MM.1S (cell line): ENCODE measurements around the gene NBEA.

ENCODE experiments used
- DNase-seq: peaks from one replicate; pipeline ENCODE4 v3.0.0-alpha.2; 2015
- H2AFZ ChIP-seq: fragments of 300-600 bp; sonication (generic); 2 replicates; pipeline ENCODE4 v1.6.0; 2016; ENCODE audit warnings: antibody characterized with exemption, low read length
- H3F3A ChIP-seq: fragments of 300-600 bp; sonication (generic); 2 replicates; pipeline ENCODE4 v1.6.1; 2016; ENCODE audit warnings: mild to moderate bottlenecking, antibody characterized with exemption, low read length, moderate library complexity, mixed read lengths; ENCODE audit not compliant: insufficient read depth
- H3K27ac ChIP-seq: fragments of 300-600 bp; sonication (generic); 2 replicates; pipeline ENCODE4 v1.5.1; 2016; ENCODE audit warnings: mild to moderate bottlenecking, low read length
- H3K27me3 ChIP-seq: fragments of 300-600 bp; sonication (generic); replicated peaks from 2 replicates; pipeline ENCODE4 v1.6.0; 2016; ENCODE audit warnings: low read length; ENCODE audit not compliant: insufficient read depth
- H3K36me3 ChIP-seq: fragments of 300-600 bp; sonication (generic); replicated peaks from 2 replicates; pipeline ENCODE4 v1.6.1; 2016; ENCODE audit warnings: mild to moderate bottlenecking, low read length, mixed read lengths; ENCODE audit not compliant: insufficient read depth
- H3K4me1 ChIP-seq: fragments of 300-600 bp; sonication (generic); 2 replicates; pipeline ENCODE4 v1.6.1; 2016; ENCODE audit warnings: low read length, mixed read lengths
- H3K4me2 ChIP-seq: fragments of 300-600 bp; sonication (generic); 2 replicates; pipeline ENCODE4 v1.6.0; 2016; ENCODE audit warnings: low read depth, low read length
- H3K4me3 ChIP-seq: fragments of 300-600 bp; sonication (generic); 2 replicates; pipeline ENCODE4 v1.5.1; 2016; ENCODE audit warnings: low read length, mixed read lengths
- H3K79me2 ChIP-seq: fragments of 300-600 bp; sonication (generic); 2 replicates; pipeline ENCODE4 v1.6.1; 2016; ENCODE audit warnings: mixed run types, low read length, mixed read lengths
- H3K9ac ChIP-seq: fragments of 300-600 bp; sonication (generic); 2 replicates; pipeline ENCODE4 v1.6.1; 2016; ENCODE audit warnings: low read length, mixed read lengths
- H3K9me2 ChIP-seq: fragments of 300-600 bp; sonication (generic); replicated peaks from 2 replicates; pipeline ENCODE4 v1.6.1; 2016; ENCODE audit warnings: mild to moderate bottlenecking, low read length, mixed read lengths; ENCODE audit not compliant: insufficient read depth
- H3K9me3 ChIP-seq: fragments of 300-600 bp; sonication (generic); replicated peaks from 2 replicates; pipeline ENCODE4 v1.6.1; 2016; ENCODE audit warnings: mild to moderate bottlenecking, low read length, mixed read lengths; ENCODE audit not compliant: insufficient read depth
- H4K20me1 ChIP-seq: fragments of 300-600 bp; sonication (generic); 2 replicates; pipeline ENCODE4 v1.6.1; 2016; ENCODE audit warnings: mild to moderate bottlenecking, low read length, moderate library complexity, mixed read lengths; ENCODE audit not compliant: insufficient read depth
- CTCF ChIP-seq: fragments of 300-600 bp; sonication (generic); IDR thresholded peaks from 2 replicates; pipeline ENCODE4 v1.5.1; 2016; ENCODE audit warnings: antibody characterized with exemption, low read length, mixed read lengths
- EZH2 ChIP-seq: fragments of 300-600 bp; sonication (generic); optimal IDR thresholded peaks from 2 replicates; pipeline ENCODE3; 2017; ENCODE audit warnings: low read depth, mild to moderate bottlenecking, antibody characterized with exemption, low read length, mixed read lengths
- EZH2phosphoT487 ChIP-seq: fragments of 300-600 bp; sonication (generic); IDR thresholded peaks from 2 replicates; pipeline ENCODE4 v1.6.1; 2018; ENCODE audit warnings: antibody characterized with exemption, low read length

The NBEA gene

GRCh38 chr13:35598790-35599369, 656.8 kb downstream of the NBEA start:
- Histone ChIP-seq H2AFZ (no peak overlapping the region), H3K36me3 (no peaks in the 10 kb centered on the region), H3K9me3 (no peaks in the 10 kb centered on the region), H3F3A (no peaks in the 10 kb centered on the region), H3K27ac (no peak overlapping the region), H3K4me3 (no peak overlapping the region), H3K4me1 (no peaks in the 10 kb centered on the region), H3K4me2 (no peak overlapping the region), H3K9me2 (no peaks in the 10 kb centered on the region), H3K79me2 (no peaks in the 10 kb centered on the region), H3K9ac (no peak overlapping the region), H3K27me3 (no peaks in the 10 kb centered on the region), H4K20me1 (no peaks in the 10 kb centered on the region)
- DNase-seq: no peak
- TF ChIP-seq EZH2phosphoT487 (no peak), CTCF (no peak)

GRCh38 chr13:35599384-35599783, 657.3 kb downstream of the NBEA start:
- no peak overlapping the region for H3K9ac ChIP-seq
- no peaks in the 10 kb centered on the region for H3K27me3 ChIP-seq
- H3K4me1 ChIP-seq: no peaks in the 10 kb centered on the region
- no peaks in the 10 kb centered on the region for H3K36me3 ChIP-seq
- no peak overlapping the region for H2AFZ ChIP-seq
- H4K20me1 ChIP-seq: no peaks in the 10 kb centered on the region
- DNase-seq: no peak
- no peaks in the 10 kb centered on the region for H3K9me3 ChIP-seq
- H3F3A ChIP-seq: no peaks in the 10 kb centered on the region
- no peaks in the 10 kb centered on the region for H3K79me2 ChIP-seq
- no peak overlapping the region for H3K27ac ChIP-seq
- no peak overlapping the region for H3K4me3 ChIP-seq
- H3K9me2 ChIP-seq: no peaks in the 10 kb centered on the region
- no peak overlapping the region for H3K4me2 ChIP-seq
- TF ChIP-seq CTCF (no peak), EZH2phosphoT487 (no peak), EZH2 (no peak)

GRCh38 chr13:35600137-35600536, 658.1 kb downstream of the NBEA start:
- Histone ChIP-seq H3K9me3 (no peaks in the 10 kb centered on the region), H3K79me2 (no peaks in the 10 kb centered on the region), H3K4me1 (no peaks in the 10 kb centered on the region), H3K4me3 (no peak overlapping the region), H4K20me1 (no peaks in the 10 kb centered on the region), H3K9me2 (no peaks in the 10 kb centered on the region), H3K27ac (no peak overlapping the region), H3F3A (no peaks in the 10 kb centered on the region), H2AFZ (no peak overlapping the region), H3K9ac (no peak overlapping the region), H3K4me2 (no peak overlapping the region), H3K36me3 (no peaks in the 10 kb centered on the region), H3K27me3 (no peaks in the 10 kb centered on the region)
- TF ChIP-seq CTCF (no peak), EZH2 (no peak), EZH2phosphoT487 (no peak)
- no peak for DNase-seq
